HG03520 (cell line): ENCODE data around the gene FNDC3B.

Experiments used
- ATAC-seq: cut with Tn5 transposase; IDR thresholded peaks from one replicate; pipeline ENCODE4 v1.9.1; 2021; ENCODE audit warnings: mild to moderate bottlenecking, moderate library complexity; ENCODE audit not compliant: unreplicated experiment

FNDC3B gene

GRCh38 chr3:172051957-172052354 is 12.6 kb downstream of the FNDC3B start:
- ATAC-seq = no peak

GRCh38 chr3:172052405-172052804 is 13.0 kb downstream of the FNDC3B start:
- no peak for ATAC-seq

- no peak for ATAC-seq
Measured at GRCh38 chr3:172054115-172054764, 14.9 kb downstream of the FNDC3B start.

DNA sequence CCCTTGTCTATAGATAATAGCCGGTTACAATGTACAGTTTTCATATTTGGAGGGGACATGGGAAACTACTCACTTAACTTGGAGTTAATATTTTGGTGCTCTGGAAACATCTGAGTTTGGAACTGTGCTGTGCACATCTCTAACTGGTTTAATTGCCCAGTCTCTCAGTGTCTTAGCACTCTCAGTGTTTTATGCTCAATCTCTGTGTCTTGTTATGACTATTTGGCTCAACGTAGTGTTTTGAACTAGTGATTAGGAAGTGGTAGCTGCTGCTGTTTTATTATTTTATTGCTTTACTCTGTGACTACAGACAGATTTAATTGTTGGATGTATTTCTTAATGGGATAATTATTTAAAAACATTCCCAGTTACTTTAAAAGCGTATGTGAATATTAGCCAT is 17.0 kb downstream of the FNDC3B start:
- no peak for ATAC-seq

DNA sequence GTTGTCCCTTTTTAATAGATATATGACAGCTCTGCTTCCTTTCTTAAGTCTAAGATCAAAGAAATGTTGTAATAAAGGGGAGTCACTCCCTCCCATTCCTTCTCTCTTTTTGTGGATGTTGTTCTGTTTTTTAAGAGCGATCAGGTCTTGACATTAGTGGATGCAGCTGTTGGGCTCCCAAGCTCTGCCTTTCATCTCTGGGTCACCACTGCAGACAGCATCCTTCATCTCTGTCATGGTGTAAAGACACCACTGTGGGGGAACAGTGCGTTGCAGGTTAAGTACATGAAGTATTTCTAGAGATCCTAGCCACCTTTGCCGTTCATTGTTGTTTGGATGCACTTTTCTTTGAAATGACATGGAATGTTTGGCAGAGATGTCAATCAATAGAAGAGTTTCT is 17.7 kb downstream of the FNDC3B start:
- no peak for ATAC-seq

- no peak for ATAC-seq
Measured at GRCh38 chr3:172057624-172058327, 18.4 kb downstream of the FNDC3B start.

DNA sequence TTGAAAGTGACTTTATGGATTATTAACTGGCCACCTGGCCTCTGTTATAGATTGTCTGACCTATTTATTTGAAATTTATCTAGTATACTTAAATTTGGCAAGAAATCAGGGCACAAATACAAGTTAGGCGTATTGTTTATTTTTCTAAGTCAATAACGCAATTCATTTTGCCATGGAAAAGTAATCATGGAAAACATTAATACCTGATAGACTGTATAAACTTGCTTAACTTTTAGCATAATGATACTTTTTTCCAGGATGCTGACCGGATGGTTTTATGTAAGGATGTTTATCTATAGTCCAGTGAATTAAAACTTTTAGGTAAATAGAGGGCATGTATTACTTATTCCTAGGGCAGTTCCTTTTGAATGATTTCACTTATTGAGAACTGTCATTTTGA is 20.2 kb downstream of the FNDC3B start:
- ATAC-seq = no peak

DNA sequence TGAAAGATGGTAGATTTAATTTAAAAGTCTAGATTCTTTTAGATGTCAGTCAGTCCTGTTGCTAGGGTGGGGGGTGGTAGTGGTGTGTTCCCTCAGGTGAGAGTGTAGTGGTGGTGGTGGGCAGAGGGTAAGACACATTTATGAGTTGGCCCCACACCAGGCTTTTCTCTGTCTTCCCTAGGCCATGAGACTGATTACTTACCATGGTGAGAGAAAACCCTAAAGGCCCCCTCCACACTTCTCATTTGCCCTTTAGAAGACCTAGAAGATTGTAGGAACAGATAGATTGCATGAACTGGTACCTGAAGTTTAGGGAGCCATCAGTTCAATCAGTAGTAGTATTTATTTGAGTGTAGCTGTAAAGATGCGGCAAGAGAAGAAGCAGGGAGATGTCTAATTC is 20.9 kb downstream of the FNDC3B start:
- no peak for ATAC-seq

DNA sequence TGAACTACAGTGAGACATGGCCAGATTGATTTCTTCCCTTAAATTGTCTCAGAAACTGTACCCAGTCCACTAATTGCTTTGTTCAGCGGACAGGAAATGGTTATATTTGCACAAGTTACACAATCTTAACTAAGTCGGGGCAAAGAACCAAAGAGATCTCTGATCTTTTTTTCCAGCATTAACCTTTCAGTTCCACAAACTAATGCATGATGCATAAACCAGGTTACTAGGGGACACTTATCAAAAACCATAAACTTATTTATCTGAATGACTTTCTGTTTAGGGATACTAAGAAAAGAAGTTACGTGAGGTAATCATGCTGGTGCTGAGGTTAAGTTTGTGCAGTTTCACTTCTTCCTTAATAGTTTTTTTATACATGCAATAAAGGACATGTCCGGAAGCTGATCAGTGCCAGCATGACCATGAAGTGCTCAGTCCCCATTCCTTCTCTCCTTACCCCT is 22.4 kb downstream of the FNDC3B start:
- ATAC-seq = peak; percentile 86

GRCh38 chr3:172062761-172063160 is 23.4 kb downstream of the FNDC3B start:
- no peak for ATAC-seq

- ATAC-seq = no peak
Measured at GRCh38 chr3:172063456-172064432, 24.4 kb downstream of the FNDC3B start.

GRCh38 chr3:172065527-172065926 is 26.1 kb downstream of the FNDC3B start:
- no peak for ATAC-seq

- no peak for ATAC-seq
Measured at GRCh38 chr3:172065967-172066762, 26.8 kb downstream of the FNDC3B start.

DNA sequence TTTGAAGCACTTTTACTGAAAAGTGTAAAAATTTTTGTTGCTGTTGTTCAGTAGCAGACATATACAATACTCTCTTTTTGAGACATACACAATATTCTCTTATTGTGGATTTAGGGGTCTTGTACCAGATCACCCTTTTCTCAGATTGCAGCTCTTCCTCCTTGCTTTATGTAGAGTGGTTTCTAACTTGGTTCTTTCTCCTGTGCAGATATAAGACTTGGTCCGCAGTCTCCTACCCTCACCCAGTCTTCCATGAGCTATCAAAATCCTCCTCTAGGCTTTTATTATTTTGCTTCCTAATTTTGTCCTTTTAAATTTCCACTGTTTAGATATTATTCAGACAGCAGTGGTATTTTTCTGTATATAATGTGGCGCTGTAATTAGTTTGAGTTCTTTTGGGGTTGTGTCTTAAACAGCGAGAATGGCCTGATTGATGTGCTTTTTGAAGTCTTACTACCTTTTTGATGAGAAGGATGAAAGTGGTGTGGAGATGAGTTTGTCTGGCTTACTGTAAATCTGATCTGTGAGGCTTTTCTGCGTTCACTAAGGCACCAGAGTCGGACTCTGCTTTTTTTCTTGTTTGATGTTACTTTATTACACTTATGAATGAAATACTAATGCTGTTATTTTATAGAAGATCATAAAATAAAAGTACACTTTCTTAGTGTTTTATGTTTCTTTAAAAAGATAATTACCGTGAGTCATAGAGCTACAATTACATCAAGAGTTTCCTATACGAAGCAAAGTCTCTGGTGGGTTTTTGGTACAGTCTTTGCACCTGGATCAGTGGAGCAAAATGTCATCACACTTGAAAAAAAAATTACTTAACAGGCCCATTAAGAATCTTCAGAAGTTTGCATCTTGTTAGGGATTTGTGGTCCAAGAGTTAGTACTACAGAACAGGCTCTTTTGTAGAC is 27.8 kb downstream of the FNDC3B start:
- ATAC-seq = no peak

DNA sequence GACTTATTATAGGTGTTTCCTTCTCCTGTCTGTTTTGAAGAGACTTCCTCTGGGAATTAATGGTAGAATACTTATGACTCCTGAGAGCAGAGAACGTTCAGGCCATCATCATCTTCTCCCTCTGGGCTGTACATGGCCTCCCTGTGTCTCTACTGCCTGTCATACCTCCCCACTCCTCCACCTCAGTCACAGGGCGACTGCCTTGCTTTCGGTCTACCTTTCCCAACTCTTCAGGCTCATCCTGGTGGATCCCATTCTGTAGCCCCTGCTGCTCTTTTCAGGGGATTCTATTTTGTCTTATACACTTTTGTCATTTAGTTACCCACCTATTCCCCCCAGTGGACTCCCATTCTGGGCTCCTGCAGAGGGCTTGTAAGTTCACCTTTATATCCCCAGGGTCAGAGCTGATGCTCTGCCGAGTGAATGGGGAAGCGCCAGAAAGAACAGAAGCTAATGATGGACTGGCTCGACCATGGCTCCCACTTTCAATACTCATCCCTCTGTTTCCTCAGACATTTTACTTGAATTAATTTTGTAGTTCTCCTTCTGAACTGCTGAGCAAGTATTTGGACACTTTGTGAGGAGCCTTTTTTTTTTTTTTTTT is 28.6 kb downstream of the FNDC3B start:
- no peak for ATAC-seq

- ATAC-seq = no peak
Measured at GRCh38 chr3:172068977-172069376, 29.6 kb downstream of the FNDC3B start.

DNA sequence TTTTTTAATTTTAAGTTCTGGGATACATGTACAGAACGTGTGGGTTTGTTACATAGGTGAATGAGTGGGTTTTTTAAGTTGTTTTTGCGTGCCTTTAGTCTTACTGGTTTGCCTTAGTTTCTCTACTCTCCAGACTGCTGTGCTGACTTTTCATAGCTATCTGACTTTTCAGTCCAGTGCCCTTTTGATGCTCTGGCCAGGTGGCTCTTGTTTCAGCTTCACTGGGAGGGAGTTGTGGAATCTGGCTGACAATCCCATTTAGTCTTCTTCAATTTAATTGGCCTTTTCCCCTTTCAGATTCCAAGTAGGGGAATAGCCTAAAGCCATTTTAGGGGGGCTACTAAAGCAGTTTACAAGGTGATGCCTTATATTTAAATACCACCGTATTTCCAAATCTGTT is 30.1 kb downstream of the FNDC3B start:
- ATAC-seq = no peak

DNA sequence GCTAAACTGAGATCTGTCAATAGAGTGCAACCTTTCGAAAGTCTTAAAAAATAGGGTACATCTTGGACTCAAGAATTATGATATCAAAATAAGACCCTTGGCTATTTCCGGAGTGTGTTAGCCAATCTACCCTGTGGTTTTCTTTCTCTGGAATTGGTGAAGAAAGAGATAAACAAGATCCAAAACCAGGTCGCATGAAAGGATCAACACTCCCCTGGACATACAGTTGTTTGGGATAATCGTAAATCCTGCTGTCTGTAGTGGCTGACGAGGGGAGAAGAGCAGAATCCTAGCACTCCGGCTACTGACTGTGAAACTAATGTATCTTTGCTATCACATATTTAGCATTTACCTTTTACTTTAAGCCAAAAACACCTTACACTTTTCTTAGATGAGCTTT is 30.9 kb downstream of the FNDC3B start:
- ATAC-seq = no peak

- ATAC-seq = no peak
Measured at GRCh38 chr3:172070802-172071201, 31.4 kb downstream of the FNDC3B start.
